IMR-90 (cell line): ENCODE data around the gene SRP14. TPM values are rescaled to one million over a fixed set of nuclear protein-coding genes. Genes with fewer than 3 reads are reported as not detected.

ENCODE experiments used
- ATAC-seq: fragments of 200-7000 bp; cut with Tn5 transposase; 2 replicates; pipeline ENCODE4 v1.9.1; 2020; ENCODE audit warnings: low read depth, mild to moderate bottlenecking, moderate library complexity
- BruUV-seq: library from RNA; stranded (reverse); fragments of 400-500 nt; replicated peaks from 2 replicates; lab custom pipeline; 2021; lab: Mats Ljungman, UMichigan
- CTCF ChIA-PET: fragments of 300-600 bp; formaldehyde crosslinking; extraction: SDS; loops from one replicate; lab custom pipeline; 2021; ENCODE audit warnings: antibody characterized with exemption; lab: Yijun Ruan, JAX
- POLR2A ChIA-PET: fragments of 300-600 bp; sonication (Branson Sonifier 250); formaldehyde crosslinking; loops from one replicate; lab custom pipeline; 2022; ENCODE audit warnings: antibody characterized with exemption; ENCODE audit not compliant: unreplicated experiment; lab: Charles Lee
- DNase-seq: peaks from one replicate; pipeline ENCODE4 v3.0.0; 2013
- H2AFZ ChIP-seq: replicated peaks from 2 replicates; pipeline ENCODE3; 2013; ENCODE audit warnings: low read length, mild to moderate bottlenecking; ENCODE audit not compliant: poor library complexity
- H2AK5ac ChIP-seq: 2 replicates; pipeline ENCODE4 v1.6.1; 2013; ENCODE audit warnings: low read depth, low read length, inconsistent platforms
- H2AK9ac ChIP-seq: replicated peaks from 2 replicates; pipeline ENCODE3; 2013; ENCODE audit warnings: mild to moderate bottlenecking, low read depth, low read length, moderate library complexity; ENCODE audit not compliant: poor library complexity
- H2BK120ac ChIP-seq: 2 replicates; pipeline ENCODE4 v1.6.1; 2013; ENCODE audit warnings: low read depth, low read length, inconsistent platforms
- H2BK15ac ChIP-seq: 3 replicates; pipeline ENCODE4 v1.6.1; 2013; ENCODE audit warnings: low read depth, low read length, inconsistent platforms
- H2BK20ac ChIP-seq: 2 replicates; pipeline ENCODE4 v1.6.1; 2013; ENCODE audit warnings: low read depth, mild to moderate bottlenecking, inconsistent platforms, low read length, moderate library complexity
- H2BK5ac ChIP-seq: 2 replicates; pipeline ENCODE4 v1.6.1; 2013; ENCODE audit warnings: mild to moderate bottlenecking, low read depth, low read length, inconsistent platforms; ENCODE audit not compliant: poor library complexity, severe bottlenecking
- H3K14ac ChIP-seq: replicated peaks from 2 replicates; pipeline ENCODE4 v1.6.1; 2013; ENCODE audit warnings: low read depth, low read length, inconsistent platforms
- H3K18ac ChIP-seq: 2 replicates; pipeline ENCODE4 v1.6.1; 2013; ENCODE audit warnings: low read depth, low read length, control low read depth
- H3K23ac ChIP-seq: 2 replicates; pipeline ENCODE4 v1.6.1; 2013; ENCODE audit warnings: low read depth, low read length, inconsistent platforms
- H3K27ac ChIP-seq: 2 replicates; pipeline ENCODE4 v1.5.1; 2013; ENCODE audit warnings: mild to moderate bottlenecking, control low read depth, low read length; ENCODE audit not compliant: insufficient read depth
- H3K27me3 ChIP-seq: 2 replicates; pipeline ENCODE4 v1.6.1; 2013; ENCODE audit warnings: low read length; ENCODE audit not compliant: control insufficient read depth, insufficient read depth
- H3K36me3 ChIP-seq: 2 replicates; pipeline ENCODE4 v1.6.1; 2013; ENCODE audit warnings: low read length, mixed read lengths; ENCODE audit not compliant: control insufficient read depth, insufficient read depth
- H3K4ac ChIP-seq: 2 replicates; pipeline ENCODE4 v1.6.1; 2013; ENCODE audit warnings: low read depth, low read length, inconsistent platforms
- H3K4me1 ChIP-seq: 2 replicates; pipeline ENCODE4 v1.6.1; 2013; ENCODE audit warnings: low read length, mixed read lengths; ENCODE audit not compliant: control insufficient read depth, insufficient read depth
- H3K4me2 ChIP-seq: 2 replicates; pipeline ENCODE4 v1.6.1; 2013; ENCODE audit warnings: low read depth, mild to moderate bottlenecking, control low read depth, low read length, moderate library complexity
- H3K4me3 ChIP-seq: 2 replicates; pipeline ENCODE4 v1.5.1; 2013; ENCODE audit warnings: low read depth, mild to moderate bottlenecking, control low read depth, low read length, moderate library complexity; ENCODE audit not compliant: insufficient read depth
- H3K56ac ChIP-seq: 2 replicates; pipeline ENCODE4 v1.6.1; 2013; ENCODE audit warnings: low read length, inconsistent platforms; ENCODE audit not compliant: insufficient read depth; ENCODE audit errors: extremely low read depth
- H3K79me1 ChIP-seq, 2 experiments: 2 replicates each; pipeline ENCODE4 v1.6.1; 2013; ENCODE audit warnings: low read length in 2 of 2, inconsistent platforms in 1 of 2, low read depth in 1 of 2
- H3K9ac ChIP-seq: 2 replicates; pipeline ENCODE4 v1.6.1; 2013; ENCODE audit warnings: low read depth, low read length, control low read depth
- H3K9me1 ChIP-seq: 2 replicates; pipeline ENCODE4 v1.6.1; 2013; ENCODE audit warnings: low read length, inconsistent platforms; ENCODE audit not compliant: insufficient read depth
- H3K9me3 ChIP-seq: 2 replicates; pipeline ENCODE4 v1.6.1; 2013; ENCODE audit warnings: low read length; ENCODE audit not compliant: control insufficient read depth, insufficient read depth
- H4K20me1 ChIP-seq: 2 replicates; pipeline ENCODE4 v1.6.1; 2013; ENCODE audit warnings: low read length, inconsistent platforms; ENCODE audit not compliant: insufficient read depth
- H4K5ac ChIP-seq: 2 replicates; pipeline ENCODE4 v1.6.1; 2013; ENCODE audit warnings: mild to moderate bottlenecking, low read depth, low read length, control low read depth
- H4K8ac ChIP-seq, 2 experiments: 2 replicates each; pipeline ENCODE4 v1.6.1; 2013; ENCODE audit warnings: low read depth in 2 of 2, low read length in 2 of 2, control low read depth in 1 of 2, inconsistent platforms in 1 of 2
- H4K91ac ChIP-seq: 2 replicates; pipeline ENCODE4 v1.6.1; 2013; ENCODE audit warnings: low read depth, low read length, inconsistent platforms; ENCODE audit not compliant: insufficient read depth
- BHLHE40 ChIP-seq: fragments of 150-350 bp; IDR thresholded peaks from 2 replicates; pipeline ENCODE4 v1.6.1; 2016; ENCODE audit warnings: mild to moderate bottlenecking, low read depth, low read length
- CEBPB ChIP-seq: IDR thresholded peaks from 2 replicates; pipeline ENCODE4 v1.6.1; 2012; ENCODE audit warnings: low read depth, low read length, improper control_type of control experiment
- CHD1 ChIP-seq: IDR thresholded peaks from 2 replicates; pipeline ENCODE4 v1.6.1; 2012; ENCODE audit warnings: low read depth, low read length, improper control_type of control experiment
- CTCF ChIP-seq: conservative IDR thresholded peaks from 2 replicates; pipeline ENCODE4 v1.5.1; 2012; ENCODE audit warnings: mild to moderate bottlenecking, low read depth, low read length, improper control_type of control experiment
- ELK1 ChIP-seq: fragments of 150-350 bp; IDR thresholded peaks from 2 replicates; pipeline ENCODE4 v1.6.1; 2016; ENCODE audit warnings: low read depth, mild to moderate bottlenecking, low read length, moderate library complexity, borderline replicate concordance
- FOS ChIP-seq: fragments of 150-350 bp; IDR thresholded peaks from 2 replicates; pipeline ENCODE4 v1.6.1; 2016; ENCODE audit warnings: low read depth, low read length
- MAFK ChIP-seq: IDR thresholded peaks from 2 replicates; pipeline ENCODE4 v1.6.1; 2012; ENCODE audit warnings: low read depth, low read length, improper control_type of control experiment
- MAZ ChIP-seq: IDR thresholded peaks from 2 replicates; pipeline ENCODE4 v1.6.1; 2012; ENCODE audit warnings: low read depth, mild to moderate bottlenecking, low read length, improper control_type of control experiment, moderate library complexity, borderline replicate concordance
- NFE2L2 ChIP-seq: fragments of 150-350 bp; IDR thresholded peaks from 2 replicates; pipeline ENCODE4 v1.6.1; 2016; ENCODE audit warnings: low read depth, mild to moderate bottlenecking, low read length
- POLR2A ChIP-seq: IDR thresholded peaks from 2 replicates; pipeline ENCODE4 v1.6.1; 2012; ENCODE audit warnings: mild to moderate bottlenecking, low read depth, low read length
- RCOR1 ChIP-seq: IDR thresholded peaks from 2 replicates; pipeline ENCODE4 v1.6.1; 2012; ENCODE audit warnings: mild to moderate bottlenecking, low read length, improper control_type of control experiment; ENCODE audit not compliant: insufficient replicate concordance
- RFX5 ChIP-seq: IDR thresholded peaks from 2 replicates; pipeline ENCODE4 v1.8.0; 2012; ENCODE audit warnings: low read depth, mild to moderate bottlenecking, low read length, moderate library complexity
- SMC3 ChIP-seq: fragments of 150-350 bp; IDR thresholded peaks from 2 replicates; pipeline ENCODE4 v1.6.1; 2016; ENCODE audit warnings: low read depth, mild to moderate bottlenecking, antibody characterized with exemption, low read length, moderate library complexity
- USF2 ChIP-seq: fragments of 150-350 bp; IDR thresholded peaks from 2 replicates; pipeline ENCODE4 v1.6.1; 2017; ENCODE audit warnings: mild to moderate bottlenecking, antibody characterized with exemption, low read length, low read depth
- WGBS, 2 experiments: methylation state at CpG; one replicate each; pipeline versions ENCODE4 v1.1.5 to v1.1.7; 2013; ENCODE audit warnings: missing lambda C conversion rate in 2 of 2; ENCODE audit not compliant: insufficient read length in 1 of 2; ENCODE audit errors: extremely low coverage in 2 of 2; 5-methylcytosine and 5-hydroxymethylcytosine counted together
- dilution Hi-C: fragments of 300-500 bp; cut with HindIII; formaldehyde crosslinking; loops from one replicate; pipeline ENCODE4 v1.14.3; 2018; ENCODE audit warnings: low sequenced_read_pairs; ENCODE audit not compliant: unreplicated experiment
- in situ Hi-C: fragments of 300-500 bp; cut with MboI; formaldehyde crosslinking; loops from 3 replicates; pipeline ENCODE4 v1.14.3; 2019; ENCODE audit warnings: low sequenced_read_pairs, inconsistent platforms, mixed read lengths
- intact Hi-C: fragments of 100-400 bp; cut with micrococcal nuclease; formaldehyde crosslinking; loops from 2 replicates; pipeline ENCODE4 v1.10.0; 2022
- polyA plus RNA-seq, 3 experiments: library from polyadenylated mRNA; depleted of rRNA; stranded (reverse); fragments of >200 nt; gene quantifications; 2 replicates each; pipeline ENCODE4 v1.2.3, GENCODE V29; 2012; ENCODE audit warnings: low replicate concordance in 1 of 3
- total RNA-seq: library from RNA; depleted of rRNA; stranded (reverse); fragments of >200 nt; gene quantifications from 2 replicates; pipeline ENCODE4 v1.2.3, GENCODE V29; 2012

SRP14 gene
- total and polyA plus RNA-seq, 2 of the 4 experiments (the other 2 are of a cell fraction): 106 to 295 TPM

GRCh38 chr15:40002295-40002694, 36.7 kb downstream of the SRP14 start:
- H3K9me3 ChIP-seq: no peaks in the 10 kb centered on the region
- H3K4me1 ChIP-seq: peaks cover 11% of the 10 kb centered on the region
- intact Hi-C loops (loop anchor here (10.0 kb wide), 1 partner anchor 217 kb away; the partner anchor contains the start of gene FSIP1), in situ Hi-C loops (no loop called here), dilution Hi-C loops (no loop called here)
- H2AK5ac ChIP-seq: peak overlapping the region; percentile 74; the same call in 1 of the 2 replicates
- H3K4me2 ChIP-seq: no peak overlapping the region
- H3K9me1 ChIP-seq: peaks cover 24% of the 10 kb centered on the region
- TF ChIP-seq FOS: no peak
- no peak for TF ChIP-seq NFE2L2
- no peak for TF ChIP-seq BHLHE40
- TF ChIP-seq USF2: no peak
- no peak for TF ChIP-seq MAFK
- TF ChIP-seq SMC3: no peak
- TF ChIP-seq CTCF: no peak
- TF ChIP-seq CEBPB: no peak
- TF ChIP-seq POLR2A: no peak
- no peak for TF ChIP-seq RFX5
- TF ChIP-seq MAZ: no peak
- TF ChIP-seq RCOR1: no peak
- TF ChIP-seq CHD1: no peak
- no peak for TF ChIP-seq ELK1
- peak overlapping the region; percentile 9; the same call in 1 of the 2 replicates for H3K56ac ChIP-seq
- no TSS peak for BruUV-seq
- H4K91ac ChIP-seq: peak overlapping the region; percentile 66
- ChIA-PET CTCF (interaction anchor here (0.6 kb wide), 1 partner anchor 120 kb away, joined by 5 read pairs; no protein-coding TSS in a partner anchor), POLR2A (no interaction called here)
- ATAC-seq (peak; percentile 51), DNase-seq (peak; percentile 65)
- H4K8ac ChIP-seq: peak overlapping the region in 1 of 2 experiments; percentile 73; a peak in 2 of 4 replicates
- peak overlapping the region; percentile 83 for H3K23ac ChIP-seq
- H2AK9ac ChIP-seq: no peak overlapping the region
- H3K27me3 ChIP-seq: no peaks in the 10 kb centered on the region
- H2BK120ac ChIP-seq: peak overlapping the region; percentile 68
- H3K9ac ChIP-seq: no peak overlapping the region
- peak overlapping the region; percentile 75 for H3K4ac ChIP-seq
- H2BK5ac ChIP-seq: peak overlapping the region; percentile 59
- H3K18ac ChIP-seq: peak overlapping the region; percentile 69; the same call in 1 of the 2 replicates
- peak overlapping the region; percentile 27; the same call in 1 of the 2 replicates for H2BK20ac ChIP-seq
- H2BK15ac ChIP-seq: 0 out of 3 replicates have a peak overlapping the region, but pooled peaks have one; percentile 4
- peak overlapping the region; percentile 83 for H3K14ac ChIP-seq
- peak overlapping the region; percentile 40; the same call in 1 of the 2 replicates for H3K27ac ChIP-seq
- H3K36me3 ChIP-seq: peaks cover 31% of the 10 kb centered on the region
- no peaks in the 10 kb centered on the region; the same call in 1 of the 2 replicates for H4K20me1 ChIP-seq
- peak overlapping the region; percentile 12; the same call in 1 of the 2 replicates for H4K5ac ChIP-seq
- H2AFZ ChIP-seq: no peak overlapping the region
- no CpG with 5 or more reads among the region's 2 CpGs for WGBS, 2 experiments
- H3K4me3 ChIP-seq: no peak overlapping the region
- H3K79me1 ChIP-seq: peaks cover 15 to 27% of the 10 kb centered on the region in 2 experiments
